Omental fat pad (tissue), 4 donors: ENCODE measurements around the gene BDKRB2. TPM values are rescaled to one million over a fixed set of nuclear protein-coding genes. Genes with fewer than 3 reads are reported as not detected.

ENCODE experiments used
- ATAC-seq: fragments of 150-250 bp; one replicate; pipeline ENCODE4 v1.9.1; 2016; ENCODE audit warnings: mild to moderate bottlenecking, moderate library complexity; ENCODE audit not compliant: low FRiP score
- DNase-seq: peaks from one replicate; pipeline ENCODE4 v3.0.0-alpha.2; 2019; ENCODE audit warnings: low spot score
- total RNA-seq, 4 donors: library from RNA; depleted of rRNA; stranded (reverse); fragments of >200 nt; gene quantifications; one replicate each; pipeline ENCODE4 v1.1.0, GENCODE V29; 2016
- TF ChIP-seq, protein P1 (sequence below), 3 donors: fragments of 450-650 bp; IDR thresholded peaks; one replicate each; pipeline ENCODE4 v1.5.1; 2016 to 2017; ENCODE audit warnings: antibody characterized with exemption in 3 of 3, mild to moderate bottlenecking in 3 of 3, moderate library complexity in 2 of 3

The BDKRB2 gene
- total RNA-seq, 4 donors from 2014 or later = 4.0 to 28.0 (median 12.1) TPM

DNA sequence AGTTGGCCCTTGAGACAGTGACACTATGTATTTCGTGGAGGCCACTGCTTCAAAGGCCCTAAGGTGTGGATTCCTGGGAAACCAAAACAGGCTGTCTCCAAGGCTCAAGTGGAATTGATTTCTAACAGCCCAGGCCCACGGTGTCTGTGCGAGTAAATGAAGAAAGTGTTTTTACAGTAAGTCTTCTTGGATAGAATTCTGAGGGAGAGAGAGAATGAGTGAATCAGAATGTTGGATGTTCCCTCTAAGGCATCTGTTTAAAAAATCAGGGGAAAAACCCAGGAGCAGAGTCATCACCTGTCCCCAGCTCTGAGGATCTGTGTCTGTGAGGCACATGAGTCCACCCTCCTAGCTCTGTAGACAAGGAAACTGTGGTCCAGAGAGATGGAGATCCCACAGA is 29.0 kb downstream of the BDKRB2 start:
- ATAC-seq = no peak
- TF ChIP-seq, protein P1, sequence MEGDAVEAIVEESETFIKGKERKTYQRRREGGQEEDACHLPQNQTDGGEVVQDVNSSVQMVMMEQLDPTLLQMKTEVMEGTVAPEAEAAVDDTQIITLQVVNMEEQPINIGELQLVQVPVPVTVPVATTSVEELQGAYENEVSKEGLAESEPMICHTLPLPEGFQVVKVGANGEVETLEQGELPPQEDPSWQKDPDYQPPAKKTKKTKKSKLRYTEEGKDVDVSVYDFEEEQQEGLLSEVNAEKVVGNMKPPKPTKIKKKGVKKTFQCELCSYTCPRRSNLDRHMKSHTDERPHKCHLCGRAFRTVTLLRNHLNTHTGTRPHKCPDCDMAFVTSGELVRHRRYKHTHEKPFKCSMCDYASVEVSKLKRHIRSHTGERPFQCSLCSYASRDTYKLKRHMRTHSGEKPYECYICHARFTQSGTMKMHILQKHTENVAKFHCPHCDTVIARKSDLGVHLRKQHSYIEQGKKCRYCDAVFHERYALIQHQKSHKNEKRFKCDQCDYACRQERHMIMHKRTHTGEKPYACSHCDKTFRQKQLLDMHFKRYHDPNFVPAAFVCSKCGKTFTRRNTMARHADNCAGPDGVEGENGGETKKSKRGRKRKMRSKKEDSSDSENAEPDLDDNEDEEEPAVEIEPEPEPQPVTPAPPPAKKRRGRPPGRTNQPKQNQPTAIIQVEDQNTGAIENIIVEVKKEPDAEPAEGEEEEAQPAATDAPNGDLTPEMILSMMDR (IDR thresholded peaks at IDR 0.05) = no peak
- no peak for DNase-seq

DNA sequence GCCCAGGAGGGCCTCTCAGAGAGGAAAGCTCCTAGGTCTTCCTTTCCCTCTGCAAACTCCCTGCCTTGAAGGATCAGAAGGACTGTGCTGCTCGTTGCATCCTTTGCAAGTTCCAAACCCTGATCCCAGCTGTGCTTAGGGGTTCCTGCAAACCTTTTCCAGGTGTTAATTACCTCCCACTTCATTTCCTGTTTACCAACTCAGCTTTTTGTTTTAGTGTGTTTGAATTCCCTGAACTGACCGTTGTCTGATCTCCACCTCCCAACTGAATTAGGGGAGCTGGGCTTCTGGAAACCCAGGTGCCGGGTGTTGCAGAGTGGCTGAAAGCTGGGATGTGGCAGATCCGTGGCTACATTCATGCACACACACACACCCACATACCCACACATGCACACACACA is 30.8 kb downstream of the BDKRB2 start:
- DNase-seq (no peak), ATAC-seq (no peak)
- TF ChIP-seq, protein P1 (IDR thresholded peaks at IDR 0.05) = no peak

DNA sequence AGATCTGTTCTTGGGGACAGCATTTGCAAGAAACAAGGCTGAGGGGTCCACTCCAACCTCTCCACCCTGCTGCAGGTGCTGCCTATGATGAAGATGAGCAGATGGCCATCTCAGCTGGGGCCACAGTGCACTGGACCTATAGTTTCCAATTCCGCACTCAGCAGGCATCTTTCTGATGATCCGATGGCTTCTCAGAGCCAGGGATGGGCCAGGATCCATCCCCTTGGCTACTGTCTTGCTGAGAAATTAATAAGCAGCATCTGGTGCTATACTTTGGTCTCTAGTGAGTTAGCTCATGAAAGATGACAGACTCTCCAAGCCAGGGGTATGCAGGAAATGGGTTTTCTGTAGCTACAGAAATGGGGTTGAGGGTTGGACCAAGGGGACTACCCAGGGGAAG is 33.0 kb downstream of the BDKRB2 start:
- DNase-seq = no peak
- no peak for ATAC-seq

DNA sequence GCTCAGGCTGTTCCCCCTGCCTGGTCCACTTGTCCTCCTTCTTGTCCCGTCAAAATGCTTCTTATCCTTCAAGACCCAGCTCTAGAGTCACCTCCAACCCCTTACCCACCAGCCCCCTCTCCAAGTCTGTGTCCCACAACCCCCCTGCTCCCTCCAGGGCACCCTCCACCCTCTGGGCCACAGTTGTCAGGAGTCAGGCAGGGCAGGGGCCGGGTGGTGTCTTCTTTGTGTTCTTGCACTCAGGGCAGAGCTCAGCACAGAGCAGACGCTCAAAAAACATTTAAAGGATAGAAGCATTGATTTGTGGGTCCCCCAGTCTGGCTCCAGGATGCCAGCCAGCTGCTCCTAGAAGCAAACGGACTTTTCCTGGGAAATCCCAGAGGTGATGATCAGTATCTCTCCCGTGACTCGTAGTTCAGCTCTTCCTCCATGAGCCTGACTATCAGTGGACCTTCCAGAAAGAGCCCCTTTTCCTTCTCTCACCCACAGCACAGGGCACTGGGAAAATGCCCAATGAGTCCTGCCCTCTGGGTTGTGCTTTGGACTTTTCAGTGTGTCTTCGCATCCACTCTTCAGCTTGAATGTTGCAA is 34.1 kb downstream of the BDKRB2 start:
- TF ChIP-seq, protein P1 (IDR thresholded peaks at IDR 0.05) = no peak
- no peak for DNase-seq

More for the DNA sequence above, 33.0 kb downstream of the BDKRB2 start:
- TF ChIP-seq, protein P1 (IDR thresholded peaks at IDR 0.05) = no peak

DNA sequence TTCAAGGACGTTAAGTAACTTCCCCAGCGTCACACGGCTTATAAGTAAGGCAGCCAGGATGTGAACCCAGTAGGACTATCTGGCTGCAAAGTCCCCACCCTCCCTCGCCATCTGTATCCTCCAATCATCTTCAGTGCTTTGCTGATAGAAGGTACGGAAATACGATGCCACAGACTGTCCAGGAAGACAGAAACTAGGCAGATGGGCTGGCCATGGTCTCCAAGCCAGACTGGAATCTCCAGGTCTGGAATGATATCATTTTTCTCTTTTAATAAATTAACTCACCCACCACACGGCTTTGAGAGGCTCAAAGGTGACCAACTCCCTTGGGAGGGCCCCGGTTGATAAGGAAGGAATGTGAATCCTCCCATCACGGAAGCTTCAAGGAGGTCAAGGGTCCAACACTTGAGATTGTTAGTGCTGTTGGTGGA is 35.1 kb downstream of the BDKRB2 start:
- DNase-seq = no peak
- ATAC-seq = peak; percentile 57
- TF ChIP-seq, protein P1 (IDR thresholded peaks at IDR 0.05) = no peak

More for the DNA sequence above, 34.1 kb downstream of the BDKRB2 start:
- ATAC-seq = no peak

DNA sequence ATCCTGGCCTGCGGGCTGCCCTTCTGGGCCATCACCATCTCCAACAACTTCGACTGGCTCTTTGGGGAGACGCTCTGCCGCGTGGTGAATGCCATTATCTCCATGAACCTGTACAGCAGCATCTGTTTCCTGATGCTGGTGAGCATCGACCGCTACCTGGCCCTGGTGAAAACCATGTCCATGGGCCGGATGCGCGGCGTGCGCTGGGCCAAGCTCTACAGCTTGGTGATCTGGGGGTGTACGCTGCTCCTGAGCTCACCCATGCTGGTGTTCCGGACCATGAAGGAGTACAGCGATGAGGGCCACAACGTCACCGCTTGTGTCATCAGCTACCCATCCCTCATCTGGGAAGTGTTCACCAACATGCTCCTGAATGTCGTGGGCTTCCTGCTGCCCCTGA is 36.0 kb downstream of the BDKRB2 start:
- ATAC-seq (no peak), DNase-seq (no peak)
- TF ChIP-seq, protein P1 (IDR thresholded peaks at IDR 0.05) = no peak

DNA sequence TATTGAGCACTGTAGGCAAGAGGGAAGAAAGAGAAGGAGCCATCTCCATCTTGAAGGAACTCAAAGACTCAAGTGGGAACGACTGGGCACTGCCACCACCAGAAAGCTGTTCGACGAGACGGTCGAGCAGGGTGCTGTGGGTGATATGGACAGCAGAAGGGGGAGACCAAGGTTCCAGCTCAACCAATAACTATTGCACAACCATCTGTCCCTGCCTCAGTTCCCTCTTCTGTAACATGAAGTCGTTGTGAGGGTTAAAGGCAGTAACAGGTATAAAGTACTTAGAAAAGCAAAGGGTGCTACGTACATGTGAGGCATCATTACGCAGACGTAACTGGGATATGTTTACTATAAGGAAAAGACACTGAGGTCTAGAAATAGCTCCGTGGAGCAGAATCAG is 37.5 kb downstream of the BDKRB2 start:
- TF ChIP-seq, protein P1 (IDR thresholded peaks at IDR 0.05) = no peak
- no peak for ATAC-seq
- no peak for DNase-seq
